Stimulated activated CD4-positive, alpha-beta T cell treated with anti-CD3 and anti-CD28 coated beads, Interleukin-1b, Interleukin-23, amount 100 ng/mL, for 4 hours (primary cell): ENCODE data around the gene BRD1.

ENCODE experiments used
- DNase-seq, 2 donors: peaks; one replicate each; pipeline ENCODE4 v3.0.0-alpha.2; 2020; ENCODE audit warnings: low read depth in 2 of 2

The BRD1 gene

GRCh38 chr22:49753276-49753890 lies 74.3 kb downstream of the BRD1 start:
- DNase-seq: no peak

- DNase-seq: no peak
Observed at GRCh38 chr22:49752598-49753091, 75.0 kb downstream of the BRD1 start.

GRCh38 chr22:49751966-49752597 lies 75.6 kb downstream of the BRD1 start:
- no peak for DNase-seq

- no peak for DNase-seq
Observed at GRCh38 chr22:49751318-49751965, 76.2 kb downstream of the BRD1 start.

- DNase-seq: no peak
Observed at GRCh38 chr22:49749885-49750510, 77.7 kb downstream of the BRD1 start.

- no peak for DNase-seq
Observed at GRCh38 chr22:49749227-49749626, 78.4 kb downstream of the BRD1 start.

GRCh38 chr22:49748514-49748913 lies 79.2 kb downstream of the BRD1 start:
- DNase-seq: no peak

- DNase-seq: no peak
Observed at GRCh38 chr22:49747716-49748115, 80.0 kb downstream of the BRD1 start.

GRCh38 chr22:49747130-49747529 lies 80.5 kb downstream of the BRD1 start:
- DNase-seq: no peak

GRCh38 chr22:49746065-49746464 lies 81.6 kb downstream of the BRD1 start:
- DNase-seq: no peak

- DNase-seq: no peak
Observed at GRCh38 chr22:49740242-49740641, 87.4 kb downstream of the BRD1 start.

- DNase-seq: no peak
Observed at GRCh38 chr22:49739138-49739537, 88.5 kb downstream of the BRD1 start.

GRCh38 chr22:49738566-49738965 lies 89.1 kb downstream of the BRD1 start:
- no peak for DNase-seq

GRCh38 chr22:49738006-49738405 lies 89.7 kb downstream of the BRD1 start:
- DNase-seq: no peak

GRCh38 chr22:49737101-49737551 lies 90.5 kb downstream of the BRD1 start:
- no peak for DNase-seq

GRCh38 chr22:49736538-49736937 lies 91.1 kb downstream of the BRD1 start:
- DNase-seq: no peak

- DNase-seq: no peak
Observed at GRCh38 chr22:49735901-49736421, 91.7 kb downstream of the BRD1 start.

GRCh38 chr22:49735411-49735900 lies 92.2 kb downstream of the BRD1 start:
- DNase-seq: no peak

- DNase-seq: no peak
Observed at GRCh38 chr22:49734882-49735281, 92.8 kb downstream of the BRD1 start.

- DNase-seq: no peak
Observed at GRCh38 chr22:49734390-49734789, 93.3 kb downstream of the BRD1 start.

GRCh38 chr22:49733631-49734030 lies 94.0 kb downstream of the BRD1 start:
- DNase-seq: no peak

- no peak for DNase-seq
Observed at GRCh38 chr22:49730656-49731055, 97.0 kb downstream of the BRD1 start.
